Right cardiac atrium (tissue), 5 donors: ENCODE data around the gene TTC23L. TPM values are rescaled to one million over a fixed set of nuclear protein-coding genes. Genes with fewer than 3 reads are reported as not detected.
A peak's percentile ranks its signal among the peaks of the same experiment; 100 is the strongest.
"Not testable (repeated sequence)": the region's sequence is repeated elsewhere in the genome, so short reads cannot be mapped to it uniquely, and the experiment has no call there.

Experiments
- ATAC-seq, 2 donors: fragments of 200-7000 bp; cut with Tn5 transposase; one replicate each; pipeline versions ENCODE4 v1.8.0 to v1.9.1; 2020; ENCODE audit warnings: moderate library complexity in 2 of 2, mild to moderate bottlenecking in 1 of 2
- DNase-seq, 3 donors: peaks; one replicate each; pipeline ENCODE4 v3.0.0-alpha.2; 2020
- H3K27ac ChIP-seq: one replicate; pipeline ENCODE4 v1.5.1; 2013; ENCODE audit warnings: mild to moderate bottlenecking, low read length, control low read depth, moderate library complexity
- H3K27me3 ChIP-seq: one replicate; pipeline ENCODE4 v1.6.1; 2013; ENCODE audit not compliant: control insufficient read depth, insufficient read depth
- H3K4me1 ChIP-seq: one replicate; pipeline ENCODE4 v1.6.1; 2013; ENCODE audit warnings: low read length; ENCODE audit not compliant: control insufficient read depth, insufficient read depth
- H3K4me3 ChIP-seq: one replicate; pipeline ENCODE4 v1.5.1; 2013; ENCODE audit warnings: low read length, control low read depth
- H3K9me3 ChIP-seq: one replicate; pipeline ENCODE4 v1.6.1; 2013; ENCODE audit warnings: low read length; ENCODE audit not compliant: control insufficient read depth
- WGBS: extraction: QIAGEN DNeasy Blood & Tissue Kit; methylation state at CpG from one replicate; pipeline ENCODE4 v1.1.7; 2013; 5-methylcytosine and 5-hydroxymethylcytosine counted together
- intact Hi-C, 4 donors: fragments of 100-400 bp; cut with DNase I; formaldehyde crosslinking; loops; one replicate each; pipeline versions ENCODE4 v1.11.0 to v1.14.0; 2022 to 2023
- polyA plus RNA-seq: library from polyadenylated mRNA; stranded (reverse); fragments of 200-250 nt; gene quantifications from one replicate; pipeline ENCODE4 v1.2.3, GENCODE V29; 2013
- total RNA-seq, 4 donors: library from RNA; stranded (reverse); fragmentation: NEBNext Ultra II Directional; extraction: Animal tissue kit (Norgen Biotek cat#: 25700); gene quantifications; one replicate each; pipeline ENCODE4 v1.2.1, GENCODE V29; 2021
- donor health status: healthy with polysubstance abuse.
- donor health status: DM: no; HTN: yes; CAD: no.
- donor health status: DM: no; HTN: no; CAD: no.
- donor health status: DM: no; HTN: yes; CAD: no; lungs with severe emphysema.
- donor health status: DM: yes; HTN: yes; CAD: no.

TTC23L gene
- total and polyA plus RNA-seq, 5 donors, result not detected

GRCh38 chr5:34817558-34818351 is 21.2 kb upstream of the TTC23L start:
- Histone ChIP-seq H3K27me3 (no peaks in the 10 kb centered on the region), H3K4me3 (no peak overlapping the region), H3K27ac (no peak overlapping the region), H3K9me3 (no peaks in the 10 kb centered on the region), H3K4me1 (no peaks in the 10 kb centered on the region)
- intact Hi-C loops, result no loop called here
- no peak for DNase-seq
- no peak for ATAC-seq
- WGBS, result 87% methylated on average over 3 of the region's 3 CpGs

GRCh38 chr5:34818717-34819116 is 20.2 kb upstream of the TTC23L start:
- 90% methylated on average over 3 of the region's 3 CpGs for WGBS
- Histone ChIP-seq H3K4me1 (no peaks in the 10 kb centered on the region), H3K27me3 (no peaks in the 10 kb centered on the region), H3K27ac (no peak overlapping the region), H3K9me3 (no peaks in the 10 kb centered on the region), H3K4me3 (no peak overlapping the region)
- DNase-seq (no peak), ATAC-seq (no peak)
- intact Hi-C loops, result no loop called here

GRCh38 chr5:34820593-34820992 is 18.4 kb upstream of the TTC23L start:
- H3K4me1 ChIP-seq, result no peaks in the 10 kb centered on the region
- no peak for ATAC-seq
- no peaks in the 10 kb centered on the region for H3K9me3 ChIP-seq

GRCh38 chr5:34822956-34823715 is 15.8 kb upstream of the TTC23L start:
- no peaks in the 10 kb centered on the region for H3K4me1 ChIP-seq
- no peak for ATAC-seq
- intact Hi-C loops, result no loop called here
- peaks cover 2% of the 10 kb centered on the region for H3K9me3 ChIP-seq
- no peaks in the 10 kb centered on the region for H3K27me3 ChIP-seq
- no peak overlapping the region for H3K4me3 ChIP-seq
- no peak for DNase-seq
- 92% methylated on average over 8 of the region's 8 CpGs for WGBS
- H3K27ac ChIP-seq, result no peak overlapping the region

More at GRCh38 chr5:34820593-34820992, 18.4 kb upstream of the TTC23L start:
- H3K27me3 ChIP-seq, result no peaks in the 10 kb centered on the region
- intact Hi-C loops, result no loop called here
- DNase-seq, result no peak
- no peak overlapping the region for H3K27ac ChIP-seq
- 97% methylated on average over 1 of the region's 1 CpG for WGBS
- H3K4me3 ChIP-seq, result no peak overlapping the region

GRCh38 chr5:34826347-34826746 is 12.6 kb upstream of the TTC23L start:
- no peak for DNase-seq
- Histone ChIP-seq H3K27ac (no peak overlapping the region), H3K9me3 (peaks cover 2% of the 10 kb centered on the region), H3K4me3 (no peak overlapping the region), H3K27me3 (no peaks in the 10 kb centered on the region), H3K4me1 (no peaks in the 10 kb centered on the region)
- 63% methylated on average over 6 of the region's 6 CpGs for WGBS
- intact Hi-C loops, result no loop called here
- no peak for ATAC-seq

- intact Hi-C loops, result no loop called here
- ATAC-seq, result no peak
- Histone ChIP-seq H3K4me3 (no peak overlapping the region), H3K9me3 (peaks cover 2% of the 10 kb centered on the region), H3K27me3 (no peaks in the 10 kb centered on the region), H3K4me1 (no peaks in the 10 kb centered on the region), H3K27ac (no peak overlapping the region)
- 90% methylated on average over 6 of the region's 6 CpGs for WGBS
- DNase-seq, result no peak
Measured at GRCh38 chr5:34827588-34828506, 11.1 kb upstream of the TTC23L start.

- H3K9me3 ChIP-seq, DNase-seq, H3K4me1 ChIP-seq, intact Hi-C loops, H3K4me3 ChIP-seq, H3K27me3 ChIP-seq: not testable (repeated sequence)
- peak in 1 of 2 donors; percentile 32 for ATAC-seq
- H3K27ac ChIP-seq, result peak overlapping the region; percentile 8
- 66% methylated on average over 7 of the region's 7 CpGs for WGBS
Measured at GRCh38 chr5:34830827-34831226, 8.1 kb upstream of the TTC23L start.

- intact Hi-C loops, result no loop called here
- H3K9me3 ChIP-seq, result peaks cover 2% of the 10 kb centered on the region
- DNase-seq, result no peak
- no peaks in the 10 kb centered on the region for H3K27me3 ChIP-seq
- peak in 1 of 2 donors; percentile 47 for ATAC-seq
- H3K27ac ChIP-seq, result no peak overlapping the region
- no peaks in the 10 kb centered on the region for H3K4me1 ChIP-seq
- no peak overlapping the region for H3K4me3 ChIP-seq
Measured at GRCh38 chr5:34831303-34831702, 7.7 kb upstream of the TTC23L start.

- H3K9me3 ChIP-seq, result peaks cover 2% of the 10 kb centered on the region
- H3K4me3 ChIP-seq, result no peak overlapping the region
- H3K27me3 ChIP-seq, result no peaks in the 10 kb centered on the region
- H3K27ac ChIP-seq, result no peak overlapping the region
- intact Hi-C loops, result no loop called here
- WGBS, result 73% methylated on average over 5 of the region's 5 CpGs
- ATAC-seq, result peak in 1 of 2 donors; percentile 48
- no peak for DNase-seq
- H3K4me1 ChIP-seq, result no peaks in the 10 kb centered on the region
Measured at GRCh38 chr5:34832568-34832967, 6.4 kb upstream of the TTC23L start.

- ATAC-seq (no peak), DNase-seq (no peak)
- no peak overlapping the region for H3K4me3 ChIP-seq
- no peaks in the 10 kb centered on the region for H3K27me3 ChIP-seq
- intact Hi-C loops, result no loop called here
- no peak overlapping the region for H3K27ac ChIP-seq
- 90% methylated on average over 1 of the region's 1 CpG for WGBS
- H3K4me1 ChIP-seq, result no peaks in the 10 kb centered on the region
- H3K9me3 ChIP-seq, result no peaks in the 10 kb centered on the region
Measured at GRCh38 chr5:34833090-34833489, 5.9 kb upstream of the TTC23L start.
